Astrocyte (in vitro differentiated cells and primary cell): Measurements from ENCODE around the gene WDR35. TPM values are rescaled to one million over a fixed set of nuclear protein-coding genes. Genes with fewer than 3 reads are reported as not detected.

Experiments
- DNase-seq: peaks from one replicate; pipeline ENCODE4 v3.0.0-alpha.2; 2010; ENCODE audit warnings: low read depth
- FAIRE-seq: peaks from 2 replicates; lab custom pipeline; 2011; peaks lifted over from hg19 to GRCh38; lab: Jason Lieb, UNC
- H2AFZ ChIP-seq: 2 replicates; pipeline ENCODE4 v1.6.0; 2012; ENCODE audit warnings: low read depth, low read length, inconsistent platforms
- H3K27ac ChIP-seq: 2 replicates; pipeline ENCODE4 v1.5.1; 2011; ENCODE audit warnings: low read depth, low read length, inconsistent platforms
- H3K27me3 ChIP-seq: 2 replicates; pipeline ENCODE4 v1.6.0; 2011; ENCODE audit warnings: low read length, inconsistent platforms; ENCODE audit not compliant: insufficient read depth
- H3K36me3 ChIP-seq: 2 replicates; pipeline ENCODE4 v1.5.1; 2011; ENCODE audit warnings: low read length, inconsistent platforms; ENCODE audit not compliant: insufficient read depth
- H3K4me1 ChIP-seq: 2 replicates; pipeline ENCODE4 v1.5.1; 2011; ENCODE audit warnings: low read length, inconsistent platforms; ENCODE audit not compliant: insufficient read depth
- H3K4me2 ChIP-seq: 2 replicates; pipeline ENCODE4 v1.6.0; 2012; ENCODE audit warnings: low read length, inconsistent platforms
- H3K4me3 ChIP-seq: 2 replicates; pipeline ENCODE4 v1.5.1; 2011; ENCODE audit warnings: low read depth, mild to moderate bottlenecking, low read length, inconsistent platforms; ENCODE audit not compliant: insufficient read depth
- H3K79me2 ChIP-seq: 2 replicates; pipeline ENCODE4 v1.6.0; 2012; ENCODE audit warnings: mild to moderate bottlenecking, low read length, inconsistent platforms; ENCODE audit not compliant: insufficient read depth
- H3K9ac ChIP-seq: 2 replicates; pipeline ENCODE4 v1.6.0; 2012; ENCODE audit warnings: mild to moderate bottlenecking, low read length, inconsistent platforms
- H3K9me3 ChIP-seq: 2 replicates; pipeline ENCODE4 v1.5.1; 2012; ENCODE audit warnings: low read depth, mild to moderate bottlenecking, low read length, inconsistent platforms; ENCODE audit not compliant: insufficient read depth
- H4K20me1 ChIP-seq: 2 replicates; pipeline ENCODE4 v1.6.0; 2012; ENCODE audit warnings: low read length, inconsistent platforms; ENCODE audit not compliant: insufficient read depth
- H3K27ac Mint-ChIP-seq: one replicate; pipeline ENCODE4 v1.8.0; 2021; ENCODE audit warnings: mild to moderate bottlenecking, mixed read lengths; ENCODE audit not compliant: unreplicated experiment
- H3K27me3 Mint-ChIP-seq: one replicate; pipeline ENCODE4 v1.8.0; 2021; ENCODE audit warnings: low read depth, mixed read lengths; ENCODE audit not compliant: unreplicated experiment
- H3K36me3 Mint-ChIP-seq: one replicate; pipeline ENCODE4 v1.8.0; 2021; ENCODE audit warnings: low read depth, mixed read lengths; ENCODE audit not compliant: unreplicated experiment
- H3K4me1 Mint-ChIP-seq: one replicate; pipeline ENCODE4 v1.8.0; 2021; ENCODE audit warnings: low read depth, mixed read lengths; ENCODE audit not compliant: unreplicated experiment
- H3K4me3 Mint-ChIP-seq: one replicate; pipeline ENCODE4 v1.8.0; 2021; ENCODE audit warnings: mild to moderate bottlenecking, moderate library complexity, mixed read lengths; ENCODE audit not compliant: unreplicated experiment
- H3K9me3 Mint-ChIP-seq: one replicate; pipeline ENCODE4 v1.8.0; 2021; ENCODE audit warnings: mild to moderate bottlenecking, mixed read lengths; ENCODE audit not compliant: unreplicated experiment
- CTCF ChIP-seq: IDR thresholded peaks from 2 replicates; pipeline ENCODE4 v1.5.1; 2011; ENCODE audit warnings: low read depth, mild to moderate bottlenecking, inconsistent platforms, low read length, moderate library complexity; ENCODE audit not compliant: insufficient read depth
- EZH2 ChIP-seq: IDR thresholded peaks from 2 replicates; pipeline ENCODE4 v1.6.1; 2012; ENCODE audit warnings: mild to moderate bottlenecking, low read length, inconsistent platforms; ENCODE audit not compliant: insufficient read depth
- total RNA-seq: library from RNA; stranded (reverse); gene quantifications from 2 replicates; pipeline ENCODE4 v1.2.1, GENCODE V29; 2021

Gene WDR35
- total RNA-seq, 1 donor from 2014 or later = 9.6 TPM

DNA sequence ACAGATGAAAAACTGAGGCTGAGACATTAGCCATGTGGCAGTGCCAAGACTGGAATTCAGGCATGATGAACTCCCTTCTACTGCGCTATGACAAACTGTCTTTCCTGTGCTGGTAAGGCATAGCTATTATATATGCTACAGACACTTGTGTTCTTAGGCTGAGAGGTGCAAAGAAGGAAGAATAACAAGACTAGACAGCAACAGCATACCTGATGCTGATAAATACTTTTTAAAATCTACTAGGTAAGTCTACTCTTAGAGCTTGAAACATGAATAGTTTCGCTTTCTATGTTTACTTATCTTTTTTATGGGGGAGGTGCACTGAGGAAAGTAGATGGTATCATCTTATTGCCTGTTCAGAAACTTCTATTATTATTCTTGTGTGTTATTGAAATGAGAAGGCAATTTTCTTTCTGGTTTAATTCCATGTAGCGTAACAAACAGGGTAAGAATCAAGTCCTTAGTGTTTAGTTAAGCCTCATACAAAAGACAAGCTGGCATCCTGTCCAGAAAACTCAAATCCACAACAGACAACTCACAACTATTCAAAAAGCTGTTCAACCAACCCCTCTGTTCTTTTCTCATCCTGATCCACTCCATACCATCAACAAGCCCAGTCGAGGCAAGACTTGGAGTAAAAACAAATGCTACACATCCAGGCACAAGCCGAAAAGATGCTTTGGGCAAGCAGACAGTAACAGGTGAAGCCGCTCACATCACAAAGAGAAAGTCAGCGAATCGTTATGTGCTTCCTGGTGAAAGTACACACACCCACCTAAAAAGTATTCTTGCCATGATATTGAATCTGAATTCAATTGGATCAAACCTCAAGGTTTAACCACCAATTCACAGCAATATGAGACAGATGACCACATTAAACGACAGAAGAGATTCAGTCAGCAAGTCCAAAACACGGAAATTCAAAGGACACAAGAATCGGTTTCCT is 89.6 kb downstream of the WDR35 start:
- Mint-ChIP-seq H3K9me3 (no peaks in the 10 kb centered on the region), H3K27ac (peak overlapping the region; percentile 68), H3K4me3 (peak overlapping the region; percentile 96), H3K36me3 (no peaks in the 10 kb centered on the region), H3K27me3 (no peaks in the 10 kb centered on the region), H3K4me1 (peaks cover 25% of the 10 kb centered on the region)
- no peaks in the 10 kb centered on the region for H3K27me3 ChIP-seq
- TF ChIP-seq CTCF = no peak
- no peak for TF ChIP-seq EZH2
- H3K27ac ChIP-seq = peak overlapping the region; percentile 99
- peak overlapping the region; percentile 84 for H3K4me3 ChIP-seq
- H3K9me3 ChIP-seq = no peaks in the 10 kb centered on the region
- H3K36me3 ChIP-seq = no peaks in the 10 kb centered on the region
- peaks cover 52% of the 10 kb centered on the region for H3K79me2 ChIP-seq
- H4K20me1 ChIP-seq = peaks cover 26% of the 10 kb centered on the region
- DNase-seq = peak; percentile 15
- H3K4me1 ChIP-seq = peaks cover 17% of the 10 kb centered on the region
- peak overlapping the region; percentile 97 for H2AFZ ChIP-seq
- no peak for FAIRE-seq
- H3K9ac ChIP-seq = peak overlapping the region; percentile 97
- peak overlapping the region; percentile 84 for H3K4me2 ChIP-seq

DNA sequence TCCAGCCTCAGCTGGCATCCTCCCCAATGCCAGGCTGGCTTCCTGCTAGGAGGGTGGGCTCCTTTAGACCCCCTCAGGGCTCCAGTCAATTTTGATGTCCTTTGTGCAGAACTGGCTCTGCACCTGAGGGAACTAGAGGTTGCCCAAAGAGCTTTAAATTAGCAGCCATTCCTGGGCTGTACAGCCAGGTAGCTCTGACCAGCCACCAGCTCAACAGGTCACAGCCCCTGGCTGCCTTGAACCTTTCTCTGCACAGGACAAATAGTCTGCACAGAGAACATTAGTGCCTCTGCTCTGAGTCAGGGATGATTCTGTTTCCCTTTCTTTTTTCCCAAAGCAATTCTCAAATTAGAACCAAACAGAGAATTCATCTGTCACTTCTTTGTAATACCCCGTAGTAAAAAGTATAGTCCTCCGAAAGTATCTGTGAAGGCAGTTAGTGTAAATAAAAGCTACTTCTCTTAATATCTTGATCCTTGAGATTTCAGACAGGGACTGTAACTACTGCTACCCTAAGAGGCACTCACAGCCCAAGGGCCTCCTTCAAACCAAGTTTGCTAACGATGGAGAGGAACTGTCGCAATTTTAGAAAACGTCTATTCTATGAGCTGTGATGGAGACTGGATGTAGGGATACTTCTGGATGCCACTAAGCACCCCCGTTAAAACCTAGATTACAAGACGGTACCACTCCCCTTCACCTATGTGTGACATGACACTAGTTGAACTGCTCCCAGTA is 91.1 kb downstream of the WDR35 start:
- Mint-ChIP-seq H3K4me3 (peak overlapping the region; percentile 24), H3K27me3 (no peaks in the 10 kb centered on the region), H3K27ac (peak overlapping the region; percentile 45), H3K9me3 (no peaks in the 10 kb centered on the region), H3K4me1 (peaks cover 25% of the 10 kb centered on the region), H3K36me3 (no peaks in the 10 kb centered on the region)
- DNase-seq (no peak), FAIRE-seq (no peak)
- H3K4me1 ChIP-seq = peaks cover 17% of the 10 kb centered on the region
- H3K27ac ChIP-seq = no peak overlapping the region
- H3K4me3 ChIP-seq = no peak overlapping the region
- H3K36me3 ChIP-seq = no peaks in the 10 kb centered on the region
- H2AFZ ChIP-seq = no peak overlapping the region
- TF ChIP-seq CTCF (no peak), EZH2 (no peak)
- no peaks in the 10 kb centered on the region for H3K27me3 ChIP-seq
- no peaks in the 10 kb centered on the region for H3K9me3 ChIP-seq
- H3K9ac ChIP-seq = no peak overlapping the region
- H3K4me2 ChIP-seq = peak overlapping the region; percentile 29
- peaks cover 32% of the 10 kb centered on the region for H4K20me1 ChIP-seq
- peaks cover 63% of the 10 kb centered on the region for H3K79me2 ChIP-seq
